ENCODE measurements around the gene CYB5D1.

- no peak for TF ChIP-seq SPI1 (IDR thresholded peaks at IDR 0.05; ENCODE audit: low read depth, low read length)
- TF ChIP-seq POLR2A (IDR thresholded peaks at IDR 0.05; ENCODE audit: low read depth, low read length), result no peak
- no peak for TF ChIP-seq POLR2AphosphoS5 (IDR thresholded peaks at IDR 0.05; ENCODE audit: low read depth, low read length)
These were observed 28.6 kb downstream of the CYB5D1 start for GRCh38 chr17:7886227-7887037.

All from GM12891 (cell line).